Muscle of back (tissue), 11 donors: ENCODE results near the gene HOPX. TPM values are rescaled to one million over a fixed set of nuclear protein-coding genes. Genes with fewer than 3 reads are reported as not detected.
"Not testable (repeated sequence)": the region's sequence is repeated elsewhere in the genome, so short reads cannot be mapped to it uniquely, and the experiment has no call there.

Experiments used
- DNase-seq, 3 donors: peaks; one replicate each; pipeline versions ENCODE4 v3.0.0 to v3.0.0-alpha.2; 2013
- polyA plus RNA-seq, 10 donors: library from polyadenylated mRNA; unstranded; fragments of 120-200 nt; gene quantifications; one replicate each; pipeline ENCODE4 v1.2.1, GENCODE V29; 2013; ENCODE audit not compliant: insufficient read length in 10 of 10

HOPX gene
- polyA plus RNA-seq, 10 donors = 11.0 to 47.7 (median 32.5) TPM

DNA sequence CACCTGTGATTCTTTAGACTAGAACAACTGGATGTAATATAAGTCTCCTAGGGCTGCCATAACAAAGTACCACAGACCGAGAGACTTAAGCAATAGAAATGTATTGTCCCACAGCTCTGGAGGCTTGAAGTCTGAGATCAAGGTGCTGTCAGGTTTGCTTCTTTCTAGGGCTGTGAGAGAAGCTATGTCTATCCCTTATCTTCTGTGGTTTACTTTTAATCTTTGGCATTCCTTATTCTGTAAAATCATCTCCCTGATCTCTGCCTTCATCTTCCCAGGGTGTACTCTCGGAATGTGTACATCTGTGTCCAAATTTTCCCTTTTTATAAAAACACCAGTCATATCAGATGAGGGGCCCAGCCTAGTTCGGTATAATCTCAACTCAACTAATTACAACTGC is 10.3 kb upstream of the HOPX start:
- DNase-seq = no peak

DNA sequence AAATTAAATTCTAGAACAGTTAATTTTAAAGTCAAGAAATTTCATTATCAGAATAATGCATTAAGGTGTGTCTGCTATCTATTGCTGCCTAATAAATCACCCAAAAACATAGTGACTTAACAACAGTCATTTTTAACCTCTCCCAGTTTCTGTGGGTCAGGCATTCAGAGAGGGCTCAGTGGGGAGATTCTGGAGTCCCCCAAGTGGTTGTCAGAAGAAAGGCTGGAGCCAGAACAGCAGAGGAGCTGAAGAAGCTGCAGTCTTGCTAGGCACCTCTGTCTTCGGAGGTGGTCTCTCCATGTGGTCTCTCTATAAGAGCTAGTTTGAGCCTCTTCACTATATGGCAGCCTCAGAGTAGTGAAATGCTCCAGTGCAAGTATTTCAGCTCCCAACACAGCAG is 9.3 kb upstream of the HOPX start:
- DNase-seq = no peak

- no peak for DNase-seq
Measured at GRCh38 chr4:56689201-56689969, 8.3 kb upstream of the HOPX start.

DNA sequence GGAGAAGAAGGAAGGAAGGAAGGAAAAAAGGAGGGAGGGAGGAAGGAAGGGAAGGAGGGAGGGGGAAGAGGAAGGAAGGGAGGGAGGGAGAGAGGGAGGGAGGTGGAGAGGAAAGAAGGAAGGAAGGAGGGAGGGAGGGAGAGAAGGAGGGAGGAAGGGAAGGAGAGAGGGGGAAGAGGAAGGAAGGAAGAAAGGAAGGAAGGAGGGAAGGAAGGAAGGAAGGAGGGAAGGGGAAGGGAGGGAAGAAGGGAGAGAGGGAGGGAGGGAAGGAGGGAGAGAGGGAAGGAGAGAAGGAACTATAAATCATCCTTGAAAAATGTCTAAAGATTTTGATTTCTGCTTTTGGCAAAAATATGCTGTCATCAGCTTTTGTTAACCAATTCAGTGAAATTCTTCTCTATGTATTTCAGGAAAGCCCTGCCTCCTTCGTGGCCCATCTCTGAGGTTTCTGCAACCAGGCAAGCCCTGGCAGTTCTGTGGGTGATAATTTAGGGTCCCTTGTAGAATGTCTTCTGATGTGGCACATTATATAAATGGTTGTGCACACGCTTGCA is 7.1 kb upstream of the HOPX start:
- DNase-seq = no peak

GRCh38 chr4:56686537-56687231 is 5.6 kb upstream of the HOPX start:
- no peak for DNase-seq

GRCh38 chr4:56684320-56685050 is 3.4 kb upstream of the HOPX start:
- no peak for DNase-seq

DNA sequence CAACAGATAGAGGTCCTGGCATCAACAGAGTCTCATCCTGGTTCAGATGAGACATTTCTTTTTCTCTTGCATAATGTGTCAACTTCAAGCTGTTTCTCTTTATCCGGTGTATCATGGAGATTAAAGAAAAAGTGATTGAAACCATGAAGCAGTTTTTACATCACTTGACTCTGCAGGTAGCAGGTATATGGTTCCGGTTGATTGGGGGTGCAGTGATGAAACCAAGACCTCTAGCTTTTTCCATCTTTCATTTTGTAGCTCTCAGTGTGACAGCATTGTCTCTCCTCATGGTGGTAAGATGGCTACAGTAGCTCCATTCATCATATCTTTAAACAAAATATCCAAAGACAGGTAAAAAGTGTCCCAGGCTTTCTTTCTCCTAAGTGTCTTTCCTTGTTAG is 2.4 kb upstream of the HOPX start:
- DNase-seq = no peak

- no peak for DNase-seq
Measured at GRCh38 chr4:56681853-56682525, 893 bp upstream of the HOPX start.

- no peak for DNase-seq
Measured at GRCh38 chr4:56680266-56680665, 830 bp downstream of the HOPX start.

GRCh38 chr4:56677711-56678110 is 3.4 kb downstream of the HOPX start:
- DNase-seq = no peak

DNA sequence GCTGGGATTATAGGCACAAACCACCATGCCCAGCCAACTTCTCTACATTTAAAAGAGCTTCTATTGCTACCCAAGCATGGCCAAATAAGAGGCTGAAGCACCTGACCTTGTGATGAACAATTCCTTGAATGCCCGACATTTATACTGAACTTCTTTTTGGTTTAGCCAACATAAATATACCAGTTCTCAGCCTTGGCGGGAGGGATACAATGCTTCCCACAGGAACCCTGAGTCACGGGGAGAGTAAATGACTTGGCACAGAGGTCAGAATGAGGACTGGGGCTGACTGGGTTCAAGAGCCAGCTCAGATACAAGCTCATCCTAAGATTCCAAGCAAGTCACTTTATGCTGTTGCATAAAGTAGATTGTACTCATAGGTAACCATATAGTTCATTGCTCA is 6.1 kb downstream of the HOPX start:
- no peak for DNase-seq

GRCh38 chr4:56671860-56672259 is 9.2 kb downstream of the HOPX start:
- no peak for DNase-seq

GRCh38 chr4:56671373-56671772 is 9.7 kb downstream of the HOPX start:
- no peak for DNase-seq

DNA sequence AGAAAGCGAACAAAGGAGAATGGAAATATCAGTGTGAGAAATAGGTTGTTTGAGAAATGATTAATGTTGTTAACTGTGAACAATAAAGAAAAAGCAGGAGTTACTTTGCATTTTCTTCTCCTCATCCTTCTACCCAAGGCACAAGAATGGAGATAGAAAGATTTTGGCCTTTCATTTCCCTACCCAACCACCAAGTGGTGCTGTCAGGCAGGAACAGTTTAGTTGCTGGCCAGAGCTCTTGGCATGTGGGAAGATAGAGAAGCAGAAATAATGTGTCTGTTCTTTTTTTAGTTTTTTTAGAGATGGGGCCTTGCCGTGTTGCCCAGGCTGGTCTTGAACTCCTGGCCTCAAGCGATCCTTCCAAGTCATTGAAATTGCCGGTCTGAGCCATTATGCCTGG is 12.8 kb downstream of the HOPX start:
- DNase-seq = no peak

GRCh38 chr4:56667396-56667795 is 13.7 kb downstream of the HOPX start:
- not testable (repeated sequence) for DNase-seq

- DNase-seq = no peak
Measured at GRCh38 chr4:56666279-56666678, 14.8 kb downstream of the HOPX start.

DNA sequence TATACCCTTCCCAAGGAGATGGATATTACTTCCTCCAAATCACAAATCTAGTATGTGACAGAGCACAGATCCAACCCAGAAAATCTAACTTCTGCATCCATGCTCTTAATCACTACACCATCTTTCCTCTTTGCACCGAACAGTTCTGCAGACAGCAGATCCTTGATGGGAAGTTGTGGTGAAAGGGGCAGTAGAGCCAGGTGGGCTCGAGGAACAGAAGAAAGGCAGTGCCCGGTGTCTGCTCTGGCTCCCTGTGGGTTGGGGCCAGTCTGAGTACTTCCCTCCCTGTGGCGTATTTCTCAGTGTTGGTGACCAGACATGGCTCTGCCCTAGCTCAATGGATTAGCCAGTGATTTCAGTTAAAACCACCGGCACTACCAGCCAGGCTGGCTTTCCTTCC is 15.3 kb downstream of the HOPX start:
- no peak for DNase-seq

- DNase-seq = no peak
Measured at GRCh38 chr4:56662782-56663468, 18.2 kb downstream of the HOPX start.

DNA sequence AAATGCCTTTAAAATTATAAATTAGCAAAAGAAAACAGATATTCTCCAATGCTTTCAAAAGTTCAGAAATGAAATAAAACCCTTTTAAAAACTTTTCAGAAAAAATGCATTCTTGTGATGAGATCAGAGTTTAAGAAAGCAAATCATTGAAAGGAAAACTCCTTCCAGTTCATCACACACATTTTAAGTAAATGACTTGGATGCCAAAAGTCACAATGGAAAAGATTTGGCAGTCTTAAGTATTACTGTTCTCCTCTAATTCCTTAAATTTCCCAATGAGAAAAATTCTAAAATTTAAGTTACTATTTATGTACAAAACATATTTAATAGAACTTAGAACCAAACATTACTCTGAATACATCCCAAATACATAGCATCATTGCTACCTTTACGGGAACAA is 21.1 kb downstream of the HOPX start:
- DNase-seq = no peak

GRCh38 chr4:56658528-56658927 is 22.6 kb downstream of the HOPX start:
- DNase-seq = no peak

DNA sequence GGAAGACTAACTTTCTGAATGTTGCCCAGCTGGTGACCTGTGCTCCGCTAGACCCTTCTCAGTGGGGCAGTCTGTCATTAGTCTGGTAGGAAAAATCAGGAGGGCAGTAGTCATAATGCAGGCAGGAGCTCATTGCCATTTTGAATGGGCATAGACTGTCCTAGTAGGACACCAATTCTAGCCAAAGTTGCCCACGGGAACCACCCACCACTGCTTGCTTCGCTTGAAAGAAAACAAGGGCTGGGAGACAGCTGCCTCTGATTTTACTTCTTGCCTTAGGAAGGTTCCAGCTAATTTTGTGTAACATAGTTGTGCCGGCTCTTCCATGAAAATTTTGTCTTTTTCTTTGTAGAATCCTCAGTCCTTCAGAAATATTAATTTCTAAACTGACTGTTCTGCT is 23.3 kb downstream of the HOPX start:
- DNase-seq = no peak
